Uterus (tissue), 4 donors: ENCODE measurements around the gene LRRC25. TPM values are rescaled to one million over a fixed set of nuclear protein-coding genes. Genes with fewer than 3 reads are reported as not detected.
"Not testable (repeated sequence)": the region's sequence is repeated elsewhere in the genome, so short reads cannot be mapped to it uniquely, and the experiment has no call there.

Experiments used
- DNase-seq, 2 donors: peaks; one replicate each; pipeline ENCODE4 v3.0.0-alpha.2; 2019 to 2020
- H3K27ac ChIP-seq, 2 donors: fragments of 200-600 bp; sonication (generic); 1 replicate in 1 of 2; 2 replicates in 1 of 2; pipeline ENCODE4 v1.5.1; 2016 to 2018
- H3K27me3 ChIP-seq, 2 donors: fragments of 200-600 bp; sonication (generic); one replicate each; pipeline ENCODE4 v1.5.1; 2018 to 2019; ENCODE audit warnings: control low read depth in 1 of 2
- H3K36me3 ChIP-seq, 2 donors: fragments of 200-600 bp; sonication (generic); one replicate each; pipeline ENCODE4 v1.5.1; 2019; ENCODE audit warnings: control low read depth in 1 of 2
- H3K4me1 ChIP-seq, 2 donors: fragments of 200-600 bp; sonication (generic); one replicate each; pipeline ENCODE4 v1.5.1; 2018 to 2019; ENCODE audit warnings: control low read depth in 1 of 2
- H3K4me3 ChIP-seq, 2 donors: fragments of 200-600 bp; sonication (generic); 1 replicate in 1 of 2; 2 replicates in 1 of 2; pipeline ENCODE4 v1.5.1; 2018 to 2019; ENCODE audit warnings: mild to moderate bottlenecking in 1 of 2
- H3K9me3 ChIP-seq, 2 donors: fragments of 200-600 bp; sonication (generic); one replicate each; pipeline ENCODE4 v1.5.1; 2019; ENCODE audit warnings: control low read depth in 1 of 2
- POLR2A ChIP-seq, 2 donors: fragments of 450-650 bp; IDR thresholded peaks; one replicate each; pipeline ENCODE4 v1.6.1; 2016; ENCODE audit warnings: antibody characterized with exemption in 2 of 2, mild to moderate bottlenecking in 1 of 2, moderate library complexity in 1 of 2
- intact Hi-C: fragments of 100-400 bp; cut with DNase I; formaldehyde crosslinking; loops from one replicate; pipeline ENCODE4 v1.15.1; 2023; ENCODE audit warnings: low total_unique reads
- total RNA-seq, 4 donors: library from RNA; depleted of rRNA in 3 of 4; stranded (reverse); fragments of >200 nt in 3 of 4; gene quantifications; one replicate each; pipeline versions ENCODE4 v1.1.0 to v1.2.4, GENCODE V29; 2014 to 2023
- TF ChIP-seq, protein P1 (sequence below), 4 experiments: fragments of 200-600 bp in 2 of 4; fragments of 450-650 bp in 2 of 4; sonication (generic) in 2 of 4; IDR thresholded peaks; one replicate each; pipeline ENCODE4 v1.5.1; 2016 to 2019; ENCODE audit warnings: antibody characterized with exemption in 4 of 4, mild to moderate bottlenecking in 2 of 4, moderate library complexity in 1 of 4
- donor health status: DM: yes; HTN: yes; CAD: no.

LRRC25 gene
- total RNA-seq, 4 donors from 2014 or later: 0.51 to 2.3 (median 1.9) TPM; not detected in 1

DNA sequence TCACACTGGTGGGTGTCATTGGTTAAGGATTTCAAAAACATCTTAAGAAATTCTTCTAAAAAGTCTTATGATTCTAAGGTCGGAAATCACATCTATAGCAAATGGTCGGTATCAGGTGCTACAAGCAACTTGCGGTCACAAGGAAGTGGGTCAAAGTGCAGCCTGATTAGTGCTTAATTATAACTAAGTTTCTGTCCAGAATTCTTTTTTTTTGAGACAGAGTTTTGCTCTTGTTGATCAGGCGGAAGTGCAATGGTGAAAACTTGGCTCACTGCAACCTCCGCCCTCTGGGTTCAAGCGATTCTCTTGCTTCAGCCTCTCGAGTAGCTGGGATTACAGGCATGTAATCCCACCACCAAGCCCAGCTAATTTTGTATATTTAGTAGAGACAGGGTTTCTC is 12.6 kb downstream of the LRRC25 start:
- intact Hi-C loops: no loop called here
- no peak for DNase-seq
- H3K4me3 ChIP-seq: no peak overlapping the region
- H3K4me1 ChIP-seq: peaks cover 0 to 18% of the 10 kb centered on the region in 2 donors
- H3K27ac ChIP-seq: no peak overlapping the region
- no peaks in the 10 kb centered on the region for H3K36me3 ChIP-seq
- H3K27me3 ChIP-seq: no peaks in the 10 kb centered on the region
- H3K9me3 ChIP-seq: no peaks in the 10 kb centered on the region
- no peak for TF ChIP-seq POLR2A (IDR thresholded peaks at IDR 0.05)

DNA sequence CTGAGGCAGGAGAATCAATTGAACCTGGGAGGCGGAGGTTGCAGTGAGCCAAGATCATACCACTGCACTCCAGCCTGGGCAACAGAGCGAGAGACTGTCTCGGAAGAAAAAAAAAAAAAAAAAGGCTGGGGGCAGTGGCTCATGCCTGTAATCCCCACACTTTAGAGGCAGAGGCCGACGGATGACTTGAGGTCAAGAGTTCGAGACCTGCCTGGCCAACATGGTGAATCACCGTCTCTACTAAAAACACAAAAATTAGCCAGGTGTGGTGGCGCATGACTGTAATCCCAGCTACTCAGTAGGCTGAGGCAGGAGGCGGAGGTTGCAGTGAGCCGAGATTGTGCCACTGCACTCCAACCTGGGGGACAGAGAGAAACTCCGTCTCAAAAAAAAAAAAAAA is 13.8 kb downstream of the LRRC25 start:
- DNase-seq, H3K9me3 ChIP-seq, H3K4me3 ChIP-seq, H3K27ac ChIP-seq, intact Hi-C loops, H3K36me3 ChIP-seq, H3K27me3 ChIP-seq: not testable (repeated sequence)
- peaks cover 0 to 20% of the 10 kb centered on the region in 2 donors for H3K4me1 ChIP-seq

DNA sequence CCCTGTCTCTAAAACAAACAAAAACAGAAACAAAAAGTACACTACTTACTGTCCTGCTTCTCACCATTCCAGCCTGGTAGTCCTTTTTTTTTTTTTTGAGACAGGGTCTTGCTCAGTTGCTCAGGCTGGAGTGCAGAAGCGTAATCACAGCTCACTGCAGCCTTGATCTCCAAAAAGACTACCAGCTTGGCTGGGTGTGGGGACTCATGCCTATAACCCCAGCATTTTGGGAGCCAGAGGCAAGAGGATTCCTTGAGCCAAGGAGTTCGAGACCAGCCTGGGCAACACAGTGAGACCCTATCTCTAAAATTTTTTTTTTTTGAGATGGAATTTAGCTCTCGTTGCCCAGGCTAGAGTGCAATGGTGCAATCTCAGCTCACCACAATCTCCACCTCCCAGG is 16.6 kb downstream of the LRRC25 start:
- Histone ChIP-seq H3K27ac (peak overlapping the region; percentile 88 to 91), H3K9me3 (no peaks in the 10 kb centered on the region)
- intact Hi-C loops: no loop called here

DNA sequence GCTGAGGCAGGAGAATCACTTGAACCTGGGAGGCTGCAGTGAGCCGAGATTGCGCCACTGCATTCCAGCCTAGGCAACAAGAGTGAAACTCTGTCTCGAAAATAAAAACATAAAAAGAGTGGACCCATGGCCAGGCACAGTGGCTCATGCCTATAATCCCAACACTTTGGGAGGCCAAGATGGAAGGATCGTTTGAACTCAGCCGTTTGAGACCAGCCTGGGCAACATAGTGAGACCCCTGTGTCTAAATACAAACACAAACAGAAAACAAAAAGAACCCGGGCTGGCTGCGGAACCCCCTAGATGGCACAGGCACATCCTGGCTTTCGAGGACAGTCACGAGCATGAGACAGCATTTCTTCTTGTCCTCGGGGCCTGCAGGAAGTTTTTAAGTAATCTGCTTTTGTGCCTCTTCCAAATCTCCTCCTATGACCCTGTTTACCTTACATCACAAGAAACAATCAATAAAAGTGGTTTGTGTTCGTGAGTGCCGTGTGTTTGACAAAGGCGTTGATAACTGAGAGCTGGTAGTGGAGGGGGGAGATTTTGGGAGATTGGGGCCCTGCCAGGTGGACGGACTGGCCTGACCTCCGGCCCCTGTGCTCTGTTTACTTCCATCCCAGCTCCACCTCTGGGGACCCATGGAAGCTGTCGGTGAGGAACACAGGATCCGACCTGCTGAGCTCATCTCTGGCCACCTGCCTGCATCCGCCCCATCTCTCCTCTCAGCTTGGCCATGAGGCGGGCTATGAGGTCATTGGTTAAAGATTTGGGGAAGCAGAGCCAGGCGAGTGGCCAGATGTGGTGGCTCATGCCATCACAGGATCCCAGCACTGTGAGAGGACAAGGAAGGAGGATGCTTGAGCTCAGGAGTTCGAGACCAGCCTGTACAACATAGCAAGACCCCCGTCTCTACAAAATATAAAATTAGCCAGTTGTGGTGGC is 17.3 kb downstream of the LRRC25 start:
- intact Hi-C loops: no loop called here

More for the DNA sequence above, 16.6 kb downstream of the LRRC25 start:
- no peak for DNase-seq
- TF ChIP-seq, protein P1, sequence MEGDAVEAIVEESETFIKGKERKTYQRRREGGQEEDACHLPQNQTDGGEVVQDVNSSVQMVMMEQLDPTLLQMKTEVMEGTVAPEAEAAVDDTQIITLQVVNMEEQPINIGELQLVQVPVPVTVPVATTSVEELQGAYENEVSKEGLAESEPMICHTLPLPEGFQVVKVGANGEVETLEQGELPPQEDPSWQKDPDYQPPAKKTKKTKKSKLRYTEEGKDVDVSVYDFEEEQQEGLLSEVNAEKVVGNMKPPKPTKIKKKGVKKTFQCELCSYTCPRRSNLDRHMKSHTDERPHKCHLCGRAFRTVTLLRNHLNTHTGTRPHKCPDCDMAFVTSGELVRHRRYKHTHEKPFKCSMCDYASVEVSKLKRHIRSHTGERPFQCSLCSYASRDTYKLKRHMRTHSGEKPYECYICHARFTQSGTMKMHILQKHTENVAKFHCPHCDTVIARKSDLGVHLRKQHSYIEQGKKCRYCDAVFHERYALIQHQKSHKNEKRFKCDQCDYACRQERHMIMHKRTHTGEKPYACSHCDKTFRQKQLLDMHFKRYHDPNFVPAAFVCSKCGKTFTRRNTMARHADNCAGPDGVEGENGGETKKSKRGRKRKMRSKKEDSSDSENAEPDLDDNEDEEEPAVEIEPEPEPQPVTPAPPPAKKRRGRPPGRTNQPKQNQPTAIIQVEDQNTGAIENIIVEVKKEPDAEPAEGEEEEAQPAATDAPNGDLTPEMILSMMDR (IDR thresholded peaks at IDR 0.05): no peak
- TF ChIP-seq POLR2A (IDR thresholded peaks at IDR 0.05): no peak
- Histone ChIP-seq H3K36me3 (no peaks in the 10 kb centered on the region), H3K4me1 (peaks cover 0 to 12% of the 10 kb centered on the region in 2 donors), H3K27me3 (no peaks in the 10 kb centered on the region), H3K4me3 (no peak overlapping the region)

DNA sequence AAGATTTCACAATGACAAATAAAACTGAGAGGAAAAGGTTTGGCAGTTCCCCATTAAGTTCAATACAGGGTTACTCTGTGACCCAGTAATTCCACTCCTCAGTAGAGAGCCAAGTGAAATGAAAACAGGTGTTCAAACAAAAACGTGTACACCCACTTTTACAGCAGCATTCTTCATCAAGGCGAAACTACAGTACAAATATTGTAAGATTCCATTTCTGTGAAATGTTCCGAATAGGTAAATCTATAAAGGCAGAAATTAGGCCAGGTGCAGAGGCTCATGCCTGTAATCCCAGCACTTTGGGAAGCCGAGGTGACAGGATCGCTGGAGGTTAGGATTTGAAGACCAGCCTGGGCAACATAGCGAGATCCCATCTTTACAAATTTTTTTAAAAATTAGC is 20.4 kb downstream of the LRRC25 start:
- Histone ChIP-seq H3K27me3 (no peaks in the 10 kb centered on the region), H3K36me3 (no peaks in the 10 kb centered on the region), H3K4me1 (peaks cover 0 to 18% of the 10 kb centered on the region in 2 donors), H3K9me3 (no peaks in the 10 kb centered on the region), H3K27ac (peak overlapping the region in 1 of 2 donors; percentile 91), H3K4me3 (no peak overlapping the region)
- no peak for DNase-seq
- TF ChIP-seq, protein P1 (IDR thresholded peaks at IDR 0.05): no peak
- TF ChIP-seq POLR2A (IDR thresholded peaks at IDR 0.05): no peak
- intact Hi-C loops: no loop called here

More for the DNA sequence above, 17.3 kb downstream of the LRRC25 start:
- Histone ChIP-seq H3K9me3 (no peaks in the 10 kb centered on the region), H3K4me1 (peaks cover 0 to 12% of the 10 kb centered on the region in 2 donors), H3K4me3 (no peak overlapping the region), H3K27me3 (no peaks in the 10 kb centered on the region), H3K27ac (peak overlapping the region; percentile 88 to 91), H3K36me3 (no peaks in the 10 kb centered on the region)
- peak in 1 of 2 donors; percentile 7 for TF ChIP-seq POLR2A (IDR thresholded peaks at IDR 0.05)
- TF ChIP-seq, protein P1 (IDR thresholded peaks at IDR 0.05): no peak
- peak; percentile 97 to 99 for DNase-seq
